ENCODE measurements around the gene TBC1D14.

TBC1D14 gene

DNA sequence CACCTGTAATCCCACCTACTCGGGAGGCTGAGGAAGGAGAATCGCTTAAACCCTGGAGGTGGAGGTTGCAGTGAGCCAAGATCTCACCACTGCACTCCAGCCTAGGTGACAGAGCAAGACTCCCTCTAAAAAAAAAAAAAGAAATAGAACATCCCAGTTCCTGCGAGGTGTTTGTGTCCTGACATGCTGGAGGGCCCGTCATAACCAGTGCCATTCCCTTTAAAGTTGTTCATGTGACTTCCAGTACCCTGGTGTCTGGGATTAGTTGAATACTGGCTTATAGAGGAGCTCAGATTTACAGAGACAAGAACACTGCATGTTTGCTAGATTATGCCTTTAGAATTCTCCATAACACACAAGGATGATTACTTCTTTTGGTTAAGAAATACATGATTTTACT lies 95.9 kb downstream of the TBC1D14 start:
- DNase-seq, result no peak

DNA sequence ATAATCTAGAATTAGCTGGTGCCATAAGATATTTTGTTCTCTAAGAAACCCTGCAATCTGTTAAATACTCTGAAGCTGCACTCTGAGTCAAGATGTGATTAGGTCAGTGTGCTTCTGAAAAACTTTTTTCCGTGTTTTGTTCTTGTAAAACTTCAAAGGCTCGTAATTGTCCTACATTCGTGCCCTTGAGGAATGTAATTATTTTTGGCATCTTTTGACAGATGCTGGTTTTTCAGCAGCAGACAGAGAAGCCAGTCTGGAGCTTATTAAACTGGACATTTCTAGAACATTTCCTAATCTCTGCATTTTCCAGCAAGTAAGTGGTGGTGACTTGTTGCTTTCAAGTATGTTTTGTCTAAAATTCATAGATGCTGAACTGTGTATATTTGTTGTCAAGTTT lies 96.8 kb downstream of the TBC1D14 start:
- DNase-seq, result no peak

DNA sequence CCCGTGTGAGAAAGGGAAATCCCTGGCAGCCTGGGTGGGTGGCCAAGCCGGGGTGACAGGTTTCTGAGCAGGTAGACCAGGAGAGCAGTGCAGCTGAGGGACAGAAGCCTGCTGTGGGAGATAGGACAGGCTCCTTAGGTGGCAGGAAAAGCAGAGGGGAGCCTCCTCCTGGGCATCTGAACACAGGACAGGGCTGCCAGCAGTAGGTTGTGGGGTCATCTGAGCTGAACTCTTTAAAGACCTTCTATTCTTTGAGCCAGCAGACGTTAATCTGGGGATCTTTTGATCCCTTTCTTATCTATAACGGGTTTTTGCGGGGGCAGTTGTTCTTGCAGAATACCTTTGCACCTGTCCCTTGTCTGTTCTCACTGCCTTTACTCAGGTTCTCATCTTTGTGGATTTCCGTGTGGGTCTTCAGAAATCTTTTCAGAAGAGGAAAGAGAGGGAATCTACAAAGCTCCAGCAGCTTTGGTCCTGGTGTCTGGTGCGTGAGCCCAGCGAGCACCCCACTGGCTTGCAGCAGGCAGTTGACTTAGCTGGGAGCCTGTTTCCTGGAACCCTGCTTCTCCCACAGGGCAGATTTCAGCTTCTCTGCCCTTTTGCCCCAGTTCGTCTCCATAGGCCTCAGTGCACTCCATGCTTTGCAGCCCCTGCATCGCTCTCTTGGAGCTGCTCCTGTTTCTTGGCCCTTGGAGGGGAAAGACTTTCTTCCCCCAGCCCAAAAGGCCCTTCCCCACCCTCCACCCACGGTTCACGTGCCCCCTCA lies 97.7 kb downstream of the TBC1D14 start:
- no peak for DNase-seq

DNA sequence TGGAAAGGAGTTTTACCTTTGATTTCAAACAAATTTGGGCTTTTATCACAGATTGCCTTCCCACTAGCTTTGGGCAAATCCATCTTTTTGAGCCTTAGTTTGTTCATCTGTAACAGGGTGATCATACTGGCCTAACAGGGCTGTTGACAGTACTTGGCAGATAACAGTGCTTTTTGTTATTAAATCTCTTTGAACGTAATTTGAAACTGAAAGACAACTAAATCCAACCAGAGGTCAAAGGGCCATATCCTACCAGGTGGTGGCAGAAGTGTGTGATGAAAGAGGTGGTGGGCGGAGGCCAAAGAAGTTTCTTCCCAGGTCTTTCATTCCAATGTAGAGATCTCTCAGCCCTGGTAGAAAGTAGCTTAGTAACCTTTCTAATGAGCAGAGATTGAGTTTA lies 98.3 kb downstream of the TBC1D14 start:
- no peak for DNase-seq

DNA sequence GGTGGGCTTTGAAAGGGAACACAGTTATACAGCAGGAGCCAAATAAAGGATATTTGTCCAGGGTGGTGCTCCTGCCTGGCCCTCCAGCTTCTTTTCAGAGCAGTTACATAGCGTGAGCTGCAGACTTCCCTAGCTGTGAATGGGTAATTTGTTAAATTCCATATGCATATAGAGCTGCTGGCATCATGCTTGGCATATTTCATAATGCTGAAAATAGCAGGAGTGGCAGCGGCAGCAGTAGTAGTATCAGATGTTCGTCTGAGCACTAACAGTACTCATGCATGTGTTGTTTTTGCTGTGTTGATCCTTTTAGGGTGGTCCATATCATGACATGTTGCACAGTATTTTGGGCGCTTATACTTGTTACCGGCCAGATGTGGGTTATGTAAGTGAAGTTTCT lies 99.9 kb downstream of the TBC1D14 start:
- DNase-seq, result no peak

DNA sequence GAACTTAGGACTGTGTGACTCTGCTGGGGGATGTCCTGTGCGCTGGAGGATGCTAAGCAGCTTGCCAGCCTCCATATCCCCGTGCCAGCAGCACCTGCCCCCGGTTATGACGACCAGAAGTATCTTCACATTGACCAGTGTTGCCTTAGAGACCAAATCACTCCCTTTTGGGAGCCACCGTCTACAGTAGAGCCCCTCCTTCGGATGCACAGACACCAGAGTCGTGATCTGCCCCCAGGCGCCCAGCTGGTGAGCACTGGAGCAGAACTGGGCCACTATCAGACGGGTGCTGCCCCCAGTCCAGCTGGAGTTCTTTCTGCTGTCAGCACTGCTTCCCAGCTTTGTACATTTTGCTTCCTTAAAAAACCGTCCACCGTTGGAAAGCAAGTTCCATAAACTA lies 103.5 kb downstream of the TBC1D14 start:
- no peak for DNase-seq

DNA sequence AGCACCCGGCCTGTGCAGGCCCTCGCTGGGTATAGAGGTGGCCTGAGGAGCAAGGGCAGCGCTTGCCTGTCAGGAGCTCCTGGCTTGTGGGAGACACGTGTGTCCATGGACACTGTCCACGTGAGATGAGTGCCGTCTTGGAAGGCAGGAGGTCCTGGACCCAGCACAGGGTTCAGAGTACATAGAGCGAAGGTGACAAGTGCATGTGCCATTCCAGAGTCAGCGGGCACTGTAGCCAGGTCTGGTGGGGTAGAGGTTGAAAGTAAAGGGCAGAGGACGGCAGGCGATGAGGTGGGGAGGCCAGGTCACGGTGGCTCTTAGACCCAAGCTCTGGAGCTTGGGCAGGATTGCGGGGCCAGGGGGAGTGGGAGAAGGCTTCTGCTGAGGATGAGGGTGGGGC lies 105.2 kb downstream of the TBC1D14 start:
- DNase-seq, result no peak

DNA sequence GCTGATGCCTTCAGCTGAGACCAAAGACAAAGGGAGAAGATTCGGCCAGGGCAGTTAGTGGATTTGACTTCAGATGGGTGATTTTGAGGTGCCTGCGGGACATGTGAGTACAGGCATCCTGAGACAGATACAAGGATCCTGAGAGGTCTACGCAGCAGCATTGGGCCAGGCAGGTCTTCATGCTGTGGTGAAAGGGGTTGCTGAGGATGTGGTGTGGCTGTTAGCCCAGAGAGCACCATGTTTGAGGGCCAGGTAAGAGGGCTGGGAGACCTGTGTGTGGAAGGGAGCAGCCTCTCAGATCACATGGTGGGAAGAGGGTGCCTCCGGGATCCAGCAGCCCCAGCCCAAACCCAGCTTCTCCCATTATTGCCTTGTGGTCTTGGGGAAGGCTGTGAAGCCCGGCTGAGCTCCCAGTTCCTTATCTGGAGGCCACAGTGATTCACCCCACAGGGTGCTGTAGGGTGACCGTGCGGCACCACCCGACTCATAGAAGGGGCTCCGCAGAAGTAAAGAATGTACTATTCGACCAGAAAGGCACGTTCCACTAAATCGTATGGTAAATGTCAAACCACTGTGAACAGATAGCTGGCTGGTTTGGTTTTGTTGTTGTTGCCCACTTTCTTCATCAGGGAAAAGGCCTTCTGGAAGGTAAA lies 105.9 kb downstream of the TBC1D14 start:
- no peak for DNase-seq

DNA sequence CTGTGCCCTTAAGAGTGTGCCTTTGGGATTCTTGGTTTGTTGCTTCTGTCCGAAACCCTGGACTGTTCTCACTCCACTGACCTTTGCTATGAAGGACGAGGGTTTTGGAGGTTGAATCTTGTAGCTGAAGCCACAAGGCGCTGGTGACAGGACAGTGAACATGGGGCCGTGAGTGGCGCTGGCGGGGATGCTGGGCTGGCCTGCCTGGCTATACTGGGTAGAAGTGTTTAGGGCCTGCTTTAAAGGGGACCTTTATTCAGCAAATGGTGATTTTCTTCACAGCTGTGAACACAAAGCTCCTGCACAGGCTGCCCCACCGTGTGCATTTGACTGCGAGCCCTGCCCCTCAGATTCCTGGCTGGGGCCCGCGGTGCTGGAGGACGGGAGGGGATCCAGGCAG lies 106.5 kb downstream of the TBC1D14 start:
- no peak for DNase-seq

DNA sequence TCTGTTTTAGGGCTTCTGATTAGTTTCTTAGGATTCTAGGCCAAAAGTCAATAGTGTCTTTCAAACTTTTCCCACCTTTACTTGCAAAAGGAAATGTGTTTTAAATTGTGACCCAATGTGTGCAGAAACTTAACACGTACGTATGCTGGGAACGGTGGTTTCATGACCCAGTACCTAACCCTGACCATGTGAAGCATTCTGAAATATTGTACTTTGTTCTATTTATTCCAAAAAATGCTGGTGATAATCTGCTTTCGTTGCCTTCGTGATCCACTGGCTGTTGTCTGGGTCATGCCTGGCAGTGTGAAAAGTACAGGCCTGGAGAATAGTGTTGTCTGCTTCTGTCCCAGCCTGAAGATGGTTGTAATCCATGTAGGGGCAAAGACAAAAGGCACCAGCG lies 106.9 kb downstream of the TBC1D14 start:
- no peak for DNase-seq

DNA sequence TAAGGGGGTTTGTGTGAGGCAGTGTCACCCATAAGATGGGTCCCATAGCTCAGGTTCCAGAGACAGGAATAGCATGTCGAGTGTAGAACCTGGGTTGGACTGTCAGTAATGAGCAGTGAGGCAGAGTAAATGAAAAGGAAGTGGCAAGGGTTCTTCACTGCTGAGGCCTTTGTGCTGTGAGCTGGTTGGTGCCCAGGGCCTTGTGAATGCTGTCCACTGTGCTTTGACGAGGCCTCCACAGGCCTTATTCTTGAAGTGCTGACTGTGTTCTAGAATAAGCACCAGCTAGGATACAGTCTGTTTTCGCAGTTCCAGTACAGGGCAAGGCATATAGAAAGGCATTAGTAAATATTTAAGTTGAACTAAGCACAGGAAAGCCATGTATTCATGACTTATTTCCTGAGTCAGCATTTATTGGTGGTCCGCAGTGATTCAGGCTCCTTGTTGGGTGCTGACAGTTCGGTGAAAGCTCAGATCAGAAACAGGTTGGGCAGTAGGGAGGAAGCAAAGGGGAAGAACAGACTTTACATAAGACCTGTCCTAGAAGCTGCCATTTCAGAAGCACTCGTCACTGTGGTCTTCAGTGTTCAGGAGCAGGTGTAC lies 107.9 kb downstream of the TBC1D14 start:
- no peak for DNase-seq

DNA sequence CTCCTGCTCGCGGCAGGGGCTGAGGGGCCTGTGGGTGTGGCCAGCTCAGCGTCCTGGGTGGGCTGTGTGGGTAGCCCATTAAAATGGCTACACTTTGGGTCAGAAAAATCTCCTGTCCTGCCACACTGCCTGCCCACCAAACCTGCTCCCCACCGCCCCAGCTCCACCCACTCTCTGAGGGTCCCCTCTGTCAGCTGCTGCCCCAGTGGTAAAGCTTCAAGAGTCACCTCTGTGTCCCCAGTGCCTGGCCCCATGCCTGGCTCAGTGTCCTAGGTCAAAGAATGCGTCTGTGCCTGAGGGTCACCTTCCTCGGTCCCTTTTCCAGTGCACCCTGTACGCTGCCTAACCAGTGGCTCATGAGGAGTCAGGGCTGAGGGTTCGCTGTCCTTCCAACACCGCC lies 108.7 kb downstream of the TBC1D14 start:
- no peak for DNase-seq

DNA sequence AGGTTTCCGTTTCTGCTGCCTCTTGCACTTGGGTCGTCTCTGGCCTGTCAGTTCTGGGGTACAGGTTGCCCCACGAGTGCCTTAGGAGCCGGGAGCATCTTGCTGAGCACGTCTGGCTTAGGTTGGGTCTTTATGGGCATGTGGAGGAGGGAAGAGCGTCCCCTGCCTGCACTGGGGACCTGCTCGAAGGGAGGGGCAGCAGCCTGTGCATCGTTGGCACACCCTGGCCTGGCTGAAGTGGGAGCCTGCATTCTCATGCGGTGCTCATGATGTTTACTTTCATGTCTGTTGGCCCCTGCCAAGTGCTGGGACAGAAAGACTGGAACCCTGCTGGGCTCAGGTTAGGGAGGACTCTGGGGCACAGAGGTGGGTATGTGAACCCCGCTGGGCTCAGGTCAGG lies 109.7 kb downstream of the TBC1D14 start:
- no peak for DNase-seq

DNA sequence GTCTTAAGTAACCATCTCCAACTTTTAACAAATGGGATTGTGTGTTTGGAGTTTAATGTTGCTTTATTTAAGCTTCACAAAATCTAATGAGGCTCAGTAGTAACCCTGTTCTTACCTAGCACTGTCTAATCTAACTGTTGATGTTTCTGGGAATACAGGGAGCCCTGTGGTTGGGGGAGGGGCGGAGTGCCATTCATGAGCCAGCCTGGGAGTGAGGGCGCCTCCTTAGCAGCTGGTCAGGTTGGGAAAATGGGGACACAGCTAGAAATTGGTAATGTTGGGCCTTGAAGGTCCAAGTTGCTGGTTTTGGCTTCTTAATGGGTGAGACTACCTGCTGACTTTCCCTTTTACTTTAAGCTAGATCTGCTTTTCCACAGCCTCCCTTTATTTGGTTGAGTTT lies 110.7 kb downstream of the TBC1D14 start:
- no peak for DNase-seq

DNA sequence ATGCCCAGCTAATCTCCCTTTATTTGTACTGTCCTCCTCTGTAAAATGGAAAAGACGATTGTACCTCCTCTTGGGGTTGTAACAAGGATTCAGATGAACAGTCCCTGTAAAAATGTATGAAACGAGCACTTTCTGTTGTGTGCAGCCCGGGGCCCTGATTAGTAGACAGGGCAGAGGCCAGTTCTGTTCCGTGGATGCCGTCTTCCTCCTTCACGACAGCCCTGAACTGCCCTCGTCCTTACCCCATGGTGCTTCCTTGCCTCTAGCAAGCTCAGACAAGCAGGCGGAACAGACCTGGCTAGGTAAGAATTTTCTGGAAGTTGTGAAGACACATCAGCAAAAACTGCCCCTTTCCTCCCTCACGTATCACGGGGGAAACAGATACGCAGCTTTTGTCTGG lies 111.2 kb downstream of the TBC1D14 start:
- DNase-seq, result no peak

DNA sequence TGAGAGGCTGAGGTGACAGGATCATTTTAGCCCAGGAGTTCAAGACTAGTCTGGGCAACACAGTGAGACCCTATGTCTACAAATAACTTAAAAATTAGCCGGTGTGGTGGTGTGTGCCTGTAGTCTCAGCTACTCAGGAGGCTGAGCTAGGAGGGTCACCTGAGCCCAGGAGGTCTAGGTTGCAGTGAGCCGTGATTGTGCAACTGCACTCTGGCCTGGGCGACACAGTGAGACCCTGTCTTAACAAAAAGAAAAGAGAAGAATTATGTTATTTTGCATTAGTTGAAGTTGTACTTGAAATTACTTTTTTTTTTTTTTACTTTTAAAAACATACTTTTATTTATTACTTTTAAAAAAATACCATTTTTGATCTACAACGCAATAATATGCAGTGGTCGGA lies 111.7 kb downstream of the TBC1D14 start:
- no peak for DNase-seq

DNA sequence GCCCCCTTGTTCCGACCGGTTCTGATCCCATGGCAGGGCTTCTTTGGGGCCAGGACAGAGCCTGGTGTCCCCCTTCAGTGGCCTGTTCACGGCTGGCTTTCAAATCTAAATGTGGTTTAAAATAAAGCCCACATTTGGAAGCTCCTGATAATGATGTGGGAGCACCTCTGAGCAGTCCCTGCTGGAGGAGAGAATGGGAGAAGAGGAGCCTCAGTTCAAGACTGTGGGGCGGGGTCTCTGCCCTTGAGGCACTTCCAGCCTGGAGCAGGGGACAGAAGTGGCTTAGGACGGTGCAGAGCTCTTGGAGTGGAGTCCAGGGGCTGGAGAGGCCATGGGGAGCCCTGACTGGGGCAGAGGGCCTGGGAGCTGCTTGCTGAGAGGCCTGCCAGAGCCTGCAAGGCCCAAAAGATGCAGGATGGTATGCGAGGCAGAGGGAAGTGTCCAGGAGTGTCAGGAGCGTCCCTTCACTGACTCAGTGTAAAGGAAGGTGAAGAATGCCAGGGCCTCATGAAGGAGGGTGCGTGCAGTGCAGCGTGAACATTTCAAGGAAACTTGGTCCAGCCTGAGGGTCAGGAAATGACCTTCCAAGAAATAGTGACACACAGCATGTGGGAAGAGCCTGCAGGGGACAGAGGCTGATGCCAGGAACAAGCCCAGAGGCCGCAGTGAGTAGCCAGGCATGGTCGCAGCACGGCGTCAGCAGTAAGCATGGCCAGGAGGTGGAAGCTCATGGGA lies 112.5 kb downstream of the TBC1D14 start:
- DNase-seq, result no peak

DNA sequence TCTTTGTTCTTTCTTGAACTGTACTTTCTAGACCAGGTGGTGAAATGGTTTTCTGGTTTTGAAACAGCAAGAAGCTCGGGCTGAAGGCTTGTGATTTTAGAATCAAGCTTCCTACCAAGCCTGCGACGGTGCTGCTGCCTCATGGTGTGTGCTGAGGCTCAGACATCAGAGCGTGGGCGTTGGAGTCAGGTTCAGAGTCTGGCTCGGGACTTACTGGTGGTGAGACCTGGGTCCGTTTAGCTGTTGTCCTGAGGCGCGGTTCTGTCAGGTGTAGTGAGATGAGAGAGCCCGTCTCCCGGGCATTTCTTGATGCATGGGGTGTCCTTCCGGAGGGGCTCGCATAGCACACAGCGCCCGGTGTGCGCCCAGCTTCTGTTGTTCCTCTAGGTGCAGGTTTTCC lies 113.9 kb downstream of the TBC1D14 start:
- DNase-seq, result no peak

DNA sequence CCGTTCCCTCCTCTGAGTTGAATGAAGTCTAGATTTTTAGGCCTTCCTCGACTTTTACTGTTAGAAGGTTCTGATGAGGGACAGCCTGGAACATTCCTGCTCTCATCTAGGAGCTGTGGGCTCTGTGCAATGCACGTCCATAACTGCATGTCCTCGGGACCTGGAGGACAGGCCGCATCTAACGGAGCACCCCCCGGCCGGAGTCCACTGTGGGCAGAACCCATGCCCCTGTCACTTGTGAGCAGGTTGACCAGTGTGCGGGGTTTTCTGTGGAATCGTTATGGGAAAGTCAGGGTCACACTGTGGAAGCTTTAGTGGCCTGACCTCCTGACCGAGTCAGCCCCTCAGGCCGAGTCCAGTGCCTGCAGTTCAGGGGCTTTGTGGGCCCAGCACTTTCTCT lies 114.3 kb downstream of the TBC1D14 start:
- DNase-seq, result no peak

DNA sequence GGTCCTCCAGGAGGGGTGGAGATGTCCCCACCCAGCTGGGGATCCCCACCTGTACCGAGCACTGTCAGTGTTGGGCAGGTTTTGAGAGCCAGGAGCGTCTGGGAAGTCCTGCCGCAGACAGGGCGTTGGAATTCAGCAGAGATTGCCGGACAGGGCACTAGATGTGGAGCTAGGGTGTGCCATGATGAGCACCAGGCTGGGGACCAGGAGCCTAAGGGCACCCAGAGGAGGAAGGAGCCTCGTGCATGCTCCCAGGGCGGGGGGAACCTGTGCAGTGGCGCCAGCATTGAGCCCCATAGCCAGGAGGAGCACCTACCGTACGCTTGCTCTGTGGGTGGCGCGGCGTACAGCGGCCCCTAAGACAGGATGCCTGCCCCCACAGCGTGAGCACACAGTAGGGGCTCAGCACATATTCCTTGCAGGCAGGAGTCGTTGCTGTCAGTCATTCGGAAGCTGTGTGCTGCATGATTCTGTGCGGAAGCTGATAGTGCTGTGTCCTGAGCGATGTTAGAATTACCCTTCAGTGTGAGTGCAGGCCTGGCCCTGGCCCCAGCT lies 114.8 kb downstream of the TBC1D14 start:
- no peak for DNase-seq

DNA sequence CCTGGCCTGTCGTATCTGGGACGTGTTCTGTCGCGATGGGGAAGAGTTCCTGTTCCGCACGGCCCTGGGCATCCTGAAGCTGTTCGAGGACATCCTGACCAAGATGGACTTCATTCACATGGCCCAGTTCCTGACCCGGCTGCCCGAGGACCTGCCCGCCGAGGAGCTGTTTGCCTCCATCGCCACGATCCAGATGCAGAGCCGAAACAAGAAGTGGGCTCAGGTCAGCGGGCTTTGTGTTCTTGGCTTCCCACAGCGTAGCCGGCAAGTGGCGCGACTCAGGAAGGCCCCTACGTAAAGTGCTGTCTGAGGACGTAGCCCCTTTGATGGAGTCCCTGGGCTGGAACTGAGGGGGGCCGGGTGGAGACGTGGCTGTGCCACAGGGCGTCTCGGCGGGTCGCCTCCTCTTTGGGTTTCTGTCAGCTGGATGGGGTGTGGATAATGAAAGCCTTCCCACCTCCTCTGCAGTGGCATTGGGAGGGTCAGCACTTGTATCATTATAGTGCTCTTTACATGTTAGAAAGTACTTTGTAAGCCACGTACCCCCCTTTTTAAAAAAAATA lies 115.5 kb downstream of the TBC1D14 start:
- no peak for DNase-seq

DNA sequence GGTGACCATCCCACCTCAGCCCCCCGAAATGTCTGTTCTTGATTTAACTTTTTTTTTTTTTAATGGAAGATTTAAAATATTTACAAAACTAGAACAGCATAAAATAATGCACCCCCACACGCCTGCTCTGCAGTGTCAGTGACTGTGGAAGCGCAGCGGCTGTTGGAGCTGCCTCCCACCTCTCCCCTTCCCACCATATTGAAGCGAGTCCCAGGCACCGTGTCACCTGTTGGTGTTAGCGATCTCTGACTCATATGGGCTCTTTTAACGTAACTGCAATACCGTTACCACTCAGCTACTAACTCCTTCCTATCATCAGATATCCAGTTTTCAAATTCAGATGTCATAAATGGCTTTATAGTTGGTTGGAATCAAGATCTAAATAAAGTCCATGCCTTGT lies 116.5 kb downstream of the TBC1D14 start:
- DNase-seq, result no peak

DNA sequence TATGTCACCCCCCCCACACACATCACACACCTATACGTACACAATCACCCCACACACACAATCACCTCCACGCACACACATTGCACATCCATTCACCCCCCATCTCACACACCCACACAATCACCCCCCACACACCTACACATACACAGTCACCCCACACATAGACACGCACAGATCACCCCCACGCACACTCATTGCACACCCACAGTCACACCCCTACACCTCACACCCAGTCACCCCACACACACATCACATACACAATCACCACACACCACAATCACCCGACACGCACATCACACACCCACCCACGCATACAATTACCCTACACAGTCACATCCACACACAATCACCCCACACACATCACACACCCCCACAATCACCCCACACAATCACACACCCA lies 117.7 kb downstream of the TBC1D14 start:
- DNase-seq, result no peak
